ENCODE measurements around the gene NAIP.
"Not testable (repeated sequence)": the region's sequence is repeated elsewhere in the genome, so short reads cannot be mapped to it uniquely, and the experiment has no call there.

The NAIP gene

GRCh38 chr5:71014176-71014575 is 11.0 kb downstream of the NAIP start:
- H3K9ac ChIP-seq (ENCODE audit: low read length in 2 of 2), result no peak overlapping the region
- H3K36me3 ChIP-seq (ENCODE audit: control insufficient read depth in 2 of 2, insufficient read depth in 2 of 2, low read length in 2 of 2), result peaks cover 0 to 2% of the 10 kb centered on the region in 2 donors
- H3K9me3 ChIP-seq (ENCODE audit: control insufficient read depth in 2 of 2, low read length in 2 of 2), result no peaks in the 10 kb centered on the region
- H3K4me3 ChIP-seq (ENCODE audit: low read length in 2 of 2), result no peak overlapping the region
- no peaks in the 10 kb centered on the region for H3K4me1 ChIP-seq (ENCODE audit: control insufficient read depth, insufficient read depth, low read length)
- no peaks in the 10 kb centered on the region for H3K27me3 ChIP-seq (ENCODE audit: control insufficient read depth in 1 of 2, insufficient read depth in 2 of 2, low read length in 2 of 2)
- H3K27ac ChIP-seq (ENCODE audit: low read length), result no peak overlapping the region

- peaks cover 0 to 2% of the 10 kb centered on the region in 2 donors for H3K36me3 ChIP-seq (ENCODE audit: control insufficient read depth in 2 of 2, insufficient read depth in 2 of 2, low read length in 2 of 2)
- H3K9ac ChIP-seq (ENCODE audit: low read length in 2 of 2), result no peak overlapping the region
- H3K9me3 ChIP-seq (ENCODE audit: control insufficient read depth in 2 of 2, low read length in 2 of 2), result no peaks in the 10 kb centered on the region
- H3K27me3 ChIP-seq (ENCODE audit: control insufficient read depth in 1 of 2, insufficient read depth in 2 of 2, low read length in 2 of 2), result no peaks in the 10 kb centered on the region
- no peak overlapping the region for H3K4me3 ChIP-seq (ENCODE audit: low read length in 2 of 2)
- no peaks in the 10 kb centered on the region for H3K4me1 ChIP-seq (ENCODE audit: control insufficient read depth, insufficient read depth, low read length)
- no peak overlapping the region for H3K27ac ChIP-seq (ENCODE audit: low read length)
These were observed 11.6 kb downstream of the NAIP start for GRCh38 chr5:71013575-71013974.

GRCh38 chr5:71011194-71011792 is 13.8 kb downstream of the NAIP start:
- H3K4me1 ChIP-seq (ENCODE audit: control insufficient read depth, insufficient read depth, low read length), result no peaks in the 10 kb centered on the region
- no peak overlapping the region for H3K4me3 ChIP-seq (ENCODE audit: low read length in 2 of 2)
- no peaks in the 10 kb centered on the region for H3K9me3 ChIP-seq (ENCODE audit: control insufficient read depth in 2 of 2, low read length in 2 of 2)

GRCh38 chr5:71006983-71007382 is 18.2 kb downstream of the NAIP start:
- H3K4me1 ChIP-seq (ENCODE audit: control insufficient read depth, insufficient read depth, low read length); H3K4me3 ChIP-seq (ENCODE audit: low read length in 2 of 2); H3K27ac ChIP-seq (ENCODE audit: low read length); H3K9ac ChIP-seq (ENCODE audit: low read length in 2 of 2); H3K9me3 ChIP-seq (ENCODE audit: control insufficient read depth in 2 of 2, low read length in 2 of 2); H3K27me3 ChIP-seq (ENCODE audit: control insufficient read depth in 1 of 2, insufficient read depth in 2 of 2, low read length in 2 of 2); H3K36me3 ChIP-seq (ENCODE audit: control insufficient read depth in 2 of 2, insufficient read depth in 2 of 2, low read length in 2 of 2): not testable (repeated sequence)

More at GRCh38 chr5:71011194-71011792, 13.8 kb downstream of the NAIP start:
- Histone ChIP-seq H3K27ac (ENCODE audit: low read length) (no peak overlapping the region), H3K27me3 (ENCODE audit: control insufficient read depth in 1 of 2, insufficient read depth in 2 of 2, low read length in 2 of 2) (no peaks in the 10 kb centered on the region), H3K36me3 (ENCODE audit: control insufficient read depth in 2 of 2, insufficient read depth in 2 of 2, low read length in 2 of 2) (peaks cover 0 to 2% of the 10 kb centered on the region in 2 donors), H3K9ac (ENCODE audit: low read length in 2 of 2) (no peak overlapping the region)

- not testable (repeated sequence) for H3K27me3 ChIP-seq (ENCODE audit: control insufficient read depth in 1 of 2, insufficient read depth in 2 of 2, low read length in 2 of 2); H3K9ac ChIP-seq (ENCODE audit: low read length in 2 of 2); H3K4me1 ChIP-seq (ENCODE audit: control insufficient read depth, insufficient read depth, low read length); H3K4me3 ChIP-seq (ENCODE audit: low read length in 2 of 2); H3K36me3 ChIP-seq (ENCODE audit: control insufficient read depth in 2 of 2, insufficient read depth in 2 of 2, low read length in 2 of 2); H3K27ac ChIP-seq (ENCODE audit: low read length); H3K9me3 ChIP-seq (ENCODE audit: control insufficient read depth in 2 of 2, low read length in 2 of 2)
These were observed 40.3 kb downstream of the NAIP start for GRCh38 chr5:70984882-70985281.

GRCh38 chr5:70967220-70967619 is 57.9 kb downstream of the NAIP start:
- H3K9ac ChIP-seq (ENCODE audit: low read length in 2 of 2); H3K27ac ChIP-seq (ENCODE audit: low read length); H3K4me1 ChIP-seq (ENCODE audit: control insufficient read depth, insufficient read depth, low read length); H3K36me3 ChIP-seq (ENCODE audit: control insufficient read depth in 2 of 2, insufficient read depth in 2 of 2, low read length in 2 of 2); H3K4me3 ChIP-seq (ENCODE audit: low read length in 2 of 2); H3K27me3 ChIP-seq (ENCODE audit: control insufficient read depth in 1 of 2, insufficient read depth in 2 of 2, low read length in 2 of 2); H3K9me3 ChIP-seq (ENCODE audit: control insufficient read depth in 2 of 2, low read length in 2 of 2): not testable (repeated sequence)

- H3K27ac ChIP-seq (ENCODE audit: low read length); H3K9me3 ChIP-seq (ENCODE audit: control insufficient read depth in 2 of 2, low read length in 2 of 2); H3K27me3 ChIP-seq (ENCODE audit: control insufficient read depth in 1 of 2, insufficient read depth in 2 of 2, low read length in 2 of 2); H3K36me3 ChIP-seq (ENCODE audit: control insufficient read depth in 2 of 2, insufficient read depth in 2 of 2, low read length in 2 of 2); H3K4me1 ChIP-seq (ENCODE audit: control insufficient read depth, insufficient read depth, low read length); H3K4me3 ChIP-seq (ENCODE audit: low read length in 2 of 2); H3K9ac ChIP-seq (ENCODE audit: low read length in 2 of 2): not testable (repeated sequence)
These were observed 60.6 kb downstream of the NAIP start for GRCh38 chr5:70964531-70964930.

GRCh38 chr5:70953068-70953467 is 72.1 kb downstream of the NAIP start:
- not testable (repeated sequence) for H3K4me3 ChIP-seq (ENCODE audit: low read length in 2 of 2); H3K4me1 ChIP-seq (ENCODE audit: control insufficient read depth, insufficient read depth, low read length); H3K9me3 ChIP-seq (ENCODE audit: control insufficient read depth in 2 of 2, low read length in 2 of 2); H3K9ac ChIP-seq (ENCODE audit: low read length in 2 of 2); H3K36me3 ChIP-seq (ENCODE audit: control insufficient read depth in 2 of 2, insufficient read depth in 2 of 2, low read length in 2 of 2); H3K27me3 ChIP-seq (ENCODE audit: control insufficient read depth in 1 of 2, insufficient read depth in 2 of 2, low read length in 2 of 2); H3K27ac ChIP-seq (ENCODE audit: low read length)

- H3K9ac ChIP-seq (ENCODE audit: low read length in 2 of 2); H3K27ac ChIP-seq (ENCODE audit: low read length); H3K4me1 ChIP-seq (ENCODE audit: control insufficient read depth, insufficient read depth, low read length); H3K36me3 ChIP-seq (ENCODE audit: control insufficient read depth in 2 of 2, insufficient read depth in 2 of 2, low read length in 2 of 2); H3K9me3 ChIP-seq (ENCODE audit: control insufficient read depth in 2 of 2, low read length in 2 of 2); H3K4me3 ChIP-seq (ENCODE audit: low read length in 2 of 2); H3K27me3 ChIP-seq (ENCODE audit: control insufficient read depth in 1 of 2, insufficient read depth in 2 of 2, low read length in 2 of 2): not testable (repeated sequence)
These were observed 92.6 kb downstream of the NAIP start for GRCh38 chr5:70932560-70932959.

GRCh38 chr5:70931709-70932368 is 93.3 kb downstream of the NAIP start:
- not testable (repeated sequence) for H3K9ac ChIP-seq (ENCODE audit: low read length in 2 of 2); H3K9me3 ChIP-seq (ENCODE audit: control insufficient read depth in 2 of 2, low read length in 2 of 2); H3K4me3 ChIP-seq (ENCODE audit: low read length in 2 of 2); H3K4me1 ChIP-seq (ENCODE audit: control insufficient read depth, insufficient read depth, low read length); H3K36me3 ChIP-seq (ENCODE audit: control insufficient read depth in 2 of 2, insufficient read depth in 2 of 2, low read length in 2 of 2); H3K27me3 ChIP-seq (ENCODE audit: control insufficient read depth in 1 of 2, insufficient read depth in 2 of 2, low read length in 2 of 2); H3K27ac ChIP-seq (ENCODE audit: low read length)

- H3K36me3 ChIP-seq (ENCODE audit: control insufficient read depth in 2 of 2, insufficient read depth in 2 of 2, low read length in 2 of 2); H3K27ac ChIP-seq (ENCODE audit: low read length); H3K4me1 ChIP-seq (ENCODE audit: control insufficient read depth, insufficient read depth, low read length); H3K4me3 ChIP-seq (ENCODE audit: low read length in 2 of 2); H3K27me3 ChIP-seq (ENCODE audit: control insufficient read depth in 1 of 2, insufficient read depth in 2 of 2, low read length in 2 of 2); H3K9me3 ChIP-seq (ENCODE audit: control insufficient read depth in 2 of 2, low read length in 2 of 2); H3K9ac ChIP-seq (ENCODE audit: low read length in 2 of 2): not testable (repeated sequence)
These were observed 100.0 kb downstream of the NAIP start for GRCh38 chr5:70925211-70925562.
